Testis (tissue), 3 donors: ENCODE data around the gene CARD8. TPM values are rescaled to one million over a fixed set of nuclear protein-coding genes. Genes with fewer than 3 reads are reported as not detected.

ENCODE experiments used
- DNase-seq: peaks from one replicate; pipeline ENCODE4 v3.0.0-alpha.2; 2019
- H3K27ac ChIP-seq, 2 donors: fragments of 200-600 bp; sonication (generic); one replicate each; pipeline ENCODE4 v1.5.1; 2019
- H3K27me3 ChIP-seq: fragments of 200-600 bp; sonication (generic); one replicate; pipeline ENCODE4 v1.5.1; 2019
- H3K36me3 ChIP-seq: fragments of 200-600 bp; sonication (generic); one replicate; pipeline ENCODE4 v1.5.1; 2017; ENCODE audit warnings: low read depth; ENCODE audit errors: missing control alignments
- H3K4me1 ChIP-seq: fragments of 200-600 bp; sonication (generic); one replicate; pipeline ENCODE4 v1.5.1; 2019
- H3K4me3 ChIP-seq, 2 donors: fragments of 200-600 bp; sonication (generic); one replicate each; pipeline ENCODE4 v1.5.1; 2017 to 2019
- H3K9me3 ChIP-seq: fragments of 200-600 bp; sonication (generic); one replicate; pipeline ENCODE4 v1.5.1; 2017
- POLR2A ChIP-seq: fragments of 450-650 bp; IDR thresholded peaks from one replicate; pipeline ENCODE4 v1.6.1; 2017; ENCODE audit warnings: antibody characterized with exemption, mild to moderate bottlenecking, moderate library complexity
- WGBS, 2 donors: methylation state at CpG; one replicate each; pipeline ENCODE4 v1.1.5; 2018; 5-methylcytosine and 5-hydroxymethylcytosine counted together
- intact Hi-C: fragments of 100-400 bp; cut with DNase I; formaldehyde crosslinking; loops from one replicate; pipeline ENCODE4 v1.15.1; 2023; ENCODE audit warnings: low total_unique reads
- polyA plus RNA-seq: library from polyadenylated mRNA; stranded (reverse); fragments of 350-450 nt; fragmentation: Illumina TruSeq; extraction: RNeasy Lipid Tissue Mini Kit (QIAGEN cat#74804); gene quantifications from one replicate; pipeline ENCODE4 v1.2.3, GENCODE V29; 2014; ENCODE audit warnings: low read depth, low replicate concordance; ENCODE audit not compliant: insufficient read depth
- total RNA-seq, 2 donors: library from RNA; depleted of rRNA; stranded (reverse); fragments of >200 nt; gene quantifications; one replicate each; pipeline ENCODE4 v1.2.3, GENCODE V29; 2016
- TF ChIP-seq, protein P1 (sequence below), 3 experiments: fragments of 450-650 bp in 2 of 3; fragments of 200-600 bp in 1 of 3; sonication (generic) in 1 of 3; IDR thresholded peaks; one replicate each; pipeline ENCODE4 v1.5.1; 2016 to 2019; ENCODE audit warnings: antibody characterized with exemption in 3 of 3, mild to moderate bottlenecking in 2 of 3, moderate library complexity in 1 of 3

The CARD8 gene
- total and polyA plus RNA-seq, 3 donors from 2014 or later: 45.4 to 68.4 (median 53.9) TPM

DNA sequence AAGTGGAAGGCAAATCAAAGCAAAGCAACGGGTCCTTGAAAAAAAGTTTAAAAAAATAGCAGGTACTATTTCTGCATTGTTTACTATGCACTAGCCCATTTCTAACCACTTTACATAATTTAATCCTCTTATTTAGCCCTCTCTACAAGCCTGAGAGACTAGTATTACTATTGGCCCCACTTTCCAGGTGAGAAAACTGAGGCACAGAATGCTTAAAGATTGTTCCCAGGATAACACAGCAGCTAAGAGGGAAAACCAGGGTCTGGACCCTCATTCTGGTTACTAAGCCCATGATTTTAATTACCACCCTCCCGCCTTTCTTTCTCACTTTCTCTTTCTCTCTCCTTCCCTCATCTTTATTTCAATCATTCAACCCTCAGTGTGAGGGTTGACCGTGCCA lies 79.5 kb downstream of the CARD8 start:
- WGBS, 2 donors: 72 to 96% methylated on average over 3 of the region's 3 CpGs
- no peak for DNase-seq
- H3K4me1 ChIP-seq: peaks cover 3% of the 10 kb centered on the region
- no peaks in the 10 kb centered on the region for H3K9me3 ChIP-seq
- intact Hi-C loops: no loop called here
- no peak overlapping the region for H3K4me3 ChIP-seq
- H3K27ac ChIP-seq: no peak overlapping the region
- no peaks in the 10 kb centered on the region for H3K36me3 ChIP-seq
- no peaks in the 10 kb centered on the region for H3K27me3 ChIP-seq
- no peak for TF ChIP-seq POLR2A
- TF ChIP-seq, protein P1, sequence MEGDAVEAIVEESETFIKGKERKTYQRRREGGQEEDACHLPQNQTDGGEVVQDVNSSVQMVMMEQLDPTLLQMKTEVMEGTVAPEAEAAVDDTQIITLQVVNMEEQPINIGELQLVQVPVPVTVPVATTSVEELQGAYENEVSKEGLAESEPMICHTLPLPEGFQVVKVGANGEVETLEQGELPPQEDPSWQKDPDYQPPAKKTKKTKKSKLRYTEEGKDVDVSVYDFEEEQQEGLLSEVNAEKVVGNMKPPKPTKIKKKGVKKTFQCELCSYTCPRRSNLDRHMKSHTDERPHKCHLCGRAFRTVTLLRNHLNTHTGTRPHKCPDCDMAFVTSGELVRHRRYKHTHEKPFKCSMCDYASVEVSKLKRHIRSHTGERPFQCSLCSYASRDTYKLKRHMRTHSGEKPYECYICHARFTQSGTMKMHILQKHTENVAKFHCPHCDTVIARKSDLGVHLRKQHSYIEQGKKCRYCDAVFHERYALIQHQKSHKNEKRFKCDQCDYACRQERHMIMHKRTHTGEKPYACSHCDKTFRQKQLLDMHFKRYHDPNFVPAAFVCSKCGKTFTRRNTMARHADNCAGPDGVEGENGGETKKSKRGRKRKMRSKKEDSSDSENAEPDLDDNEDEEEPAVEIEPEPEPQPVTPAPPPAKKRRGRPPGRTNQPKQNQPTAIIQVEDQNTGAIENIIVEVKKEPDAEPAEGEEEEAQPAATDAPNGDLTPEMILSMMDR (IDR thresholded peaks at IDR 0.05): no peak

DNA sequence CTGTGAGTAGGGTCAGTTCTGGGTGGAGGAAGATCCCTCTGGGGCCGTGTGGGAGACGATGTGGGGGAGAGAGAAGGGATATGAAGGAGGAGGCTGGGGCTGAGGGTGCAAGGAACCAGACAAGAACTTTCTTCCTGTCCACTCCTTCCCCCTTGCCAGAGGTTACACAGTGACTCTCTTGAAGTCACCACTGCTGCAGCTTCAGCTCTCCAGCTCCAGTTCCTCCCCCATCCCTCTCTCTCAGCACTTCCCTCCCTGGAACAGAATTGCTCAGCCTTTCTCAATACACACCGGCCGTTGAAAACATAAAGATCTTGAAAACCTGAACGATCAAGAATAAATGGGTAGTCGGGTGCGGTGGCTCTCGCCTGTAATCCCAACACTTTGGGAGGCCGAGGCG lies 80.1 kb downstream of the CARD8 start:
- DNase-seq: no peak
- WGBS, 2 donors: 84 to 86% methylated on average over 10 of the region's 10 CpGs
- Histone ChIP-seq H3K27me3 (no peaks in the 10 kb centered on the region), H3K9me3 (no peaks in the 10 kb centered on the region), H3K27ac (no peak overlapping the region), H3K4me3 (no peak overlapping the region), H3K4me1 (peaks cover 7% of the 10 kb centered on the region), H3K36me3 (no peaks in the 10 kb centered on the region)
- intact Hi-C loops: no loop called here
- TF ChIP-seq, protein P1 (IDR thresholded peaks at IDR 0.05): no peak
- no peak for TF ChIP-seq POLR2A

DNA sequence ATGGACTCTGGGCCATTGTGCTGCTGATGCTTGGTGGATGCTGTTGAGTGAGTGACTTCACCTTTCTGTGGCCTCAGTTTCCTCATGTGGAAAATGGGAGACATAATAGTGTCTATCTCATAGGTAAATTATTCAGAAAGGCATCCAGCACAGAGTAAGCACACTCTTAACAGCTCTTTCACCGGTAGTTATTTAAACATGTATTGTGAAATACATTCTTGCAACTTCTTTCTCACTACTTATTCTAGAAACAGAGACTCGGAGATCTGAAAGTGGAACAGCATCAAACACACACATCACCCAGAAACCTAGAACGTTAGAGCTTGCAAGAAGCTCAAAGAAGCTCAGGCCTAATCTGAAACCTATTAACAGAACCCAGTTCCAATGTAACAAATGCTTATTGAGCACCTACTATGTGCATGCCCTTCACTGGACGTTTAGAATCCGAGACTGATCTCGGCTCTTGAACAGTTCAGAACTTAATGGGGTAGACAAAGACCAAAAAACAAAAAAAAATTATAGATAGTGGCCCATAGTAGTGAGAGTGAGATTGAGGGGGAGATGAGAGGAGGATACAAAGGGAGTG lies 81.2 kb downstream of the CARD8 start:
- H3K36me3 ChIP-seq: no peaks in the 10 kb centered on the region

DNA sequence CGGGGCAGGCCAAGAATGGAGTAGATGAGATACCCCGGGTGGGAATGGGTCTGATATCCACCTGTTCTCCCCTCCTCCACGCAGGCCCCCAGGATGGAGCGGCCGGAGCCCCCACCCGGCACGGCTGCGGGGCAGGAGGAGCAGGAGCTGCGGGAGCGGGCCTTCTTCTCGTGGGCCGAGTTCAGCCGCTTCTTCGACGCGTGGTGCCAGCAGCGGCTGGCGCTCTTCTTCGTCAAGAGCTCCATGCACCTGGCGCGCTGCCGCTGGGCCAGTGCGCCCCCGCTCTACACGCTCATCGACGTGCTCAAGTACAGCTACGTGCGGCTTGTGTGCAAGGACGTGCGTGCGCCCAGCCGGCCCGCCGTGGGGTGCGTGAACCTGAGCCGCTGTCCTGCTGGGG lies 84.0 kb downstream of the CARD8 start:
- intact Hi-C loops: no loop called here
- no peaks in the 10 kb centered on the region for H3K9me3 ChIP-seq
- peaks cover 7% of the 10 kb centered on the region for H3K4me1 ChIP-seq
- H3K27me3 ChIP-seq: no peaks in the 10 kb centered on the region
- TF ChIP-seq POLR2A: no peak
- TF ChIP-seq, protein P1 (IDR thresholded peaks at IDR 0.05): no peak
- no peak for DNase-seq
- WGBS, 2 donors: 65 to 77% methylated on average over 22 to 37 of the region's 37 CpGs
- peak overlapping the region in 1 of 2 donors; percentile 73 for H3K4me3 ChIP-seq
- no peaks in the 10 kb centered on the region for H3K36me3 ChIP-seq
- no peak overlapping the region for H3K27ac ChIP-seq

More for the DNA sequence above, 81.2 kb downstream of the CARD8 start:
- intact Hi-C loops: no loop called here
- Histone ChIP-seq H3K4me1 (peaks cover 7% of the 10 kb centered on the region), H3K27me3 (no peaks in the 10 kb centered on the region), H3K4me3 (no peak overlapping the region), H3K9me3 (no peaks in the 10 kb centered on the region), H3K27ac (no peak overlapping the region)
- no peak for TF ChIP-seq POLR2A
- TF ChIP-seq, protein P1 (IDR thresholded peaks at IDR 0.05): no peak
- DNase-seq: no peak
- 84 to 85% methylated on average over 6 of the region's 6 CpGs for WGBS, 2 donors

DNA sequence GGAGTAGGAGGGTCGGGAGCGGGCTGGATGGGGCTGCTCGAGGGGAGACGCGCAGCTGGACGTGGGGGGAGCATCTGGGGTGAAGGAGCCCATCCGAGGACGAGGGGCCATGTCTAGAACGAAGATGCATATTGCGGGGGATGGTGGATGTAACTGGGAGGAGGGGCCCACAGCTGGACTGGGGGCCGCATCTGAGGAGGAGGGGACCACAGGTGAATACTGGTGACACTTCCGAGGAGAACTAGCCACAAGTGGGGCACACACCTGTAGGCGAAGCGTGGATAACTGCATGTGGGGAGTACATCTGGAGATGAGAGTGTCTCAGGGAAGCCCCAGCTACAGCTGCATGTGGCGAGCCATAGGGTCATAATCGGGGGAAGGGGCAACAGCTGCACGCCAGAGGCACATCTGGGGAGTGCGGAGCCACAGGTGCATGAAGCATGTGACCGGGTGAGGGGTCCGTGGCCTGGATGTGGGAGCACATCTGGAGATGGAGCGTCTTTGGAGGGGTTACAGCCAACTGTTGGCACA lies 84.8 kb downstream of the CARD8 start:
- H3K36me3 ChIP-seq: no peaks in the 10 kb centered on the region
- no peaks in the 10 kb centered on the region for H3K27me3 ChIP-seq
- H3K4me1 ChIP-seq: peaks cover 7% of the 10 kb centered on the region
- H3K4me3 ChIP-seq: peak overlapping the region; percentile 73 to 75
- intact Hi-C loops: no loop called here
- DNase-seq: no peak
- H3K9me3 ChIP-seq: no peaks in the 10 kb centered on the region
- WGBS, 2 donors: 1% methylated on average over 21 of the region's 21 CpGs
- peak overlapping the region; percentile 89 to 91 for H3K27ac ChIP-seq
- TF ChIP-seq, protein P1 (IDR thresholded peaks at IDR 0.05): no peak
- TF ChIP-seq POLR2A: no peak
